ENCODE results near the gene TBC1D14.

The TBC1D14 gene

GRCh38 chr4:7023486-7023885, 113.9 kb downstream of the TBC1D14 start:
- no peak for DNase-seq (ENCODE audit: low spot score)

- no peak for DNase-seq (ENCODE audit: low spot score)
Measured at GRCh38 chr4:7023901-7024300, 114.3 kb downstream of the TBC1D14 start.

GRCh38 chr4:7024336-7024890, 114.8 kb downstream of the TBC1D14 start:
- no peak for DNase-seq (ENCODE audit: low spot score)

GRCh38 chr4:7025040-7025602, 115.5 kb downstream of the TBC1D14 start:
- DNase-seq (ENCODE audit: low spot score) = no peak

GRCh38 chr4:7026107-7026506, 116.5 kb downstream of the TBC1D14 start:
- no peak for DNase-seq (ENCODE audit: low spot score)

GRCh38 chr4:7027284-7027683, 117.7 kb downstream of the TBC1D14 start:
- no peak for DNase-seq (ENCODE audit: low spot score)

GRCh38 chr4:7027913-7028312, 118.3 kb downstream of the TBC1D14 start:
- DNase-seq (ENCODE audit: low spot score) = no peak

- DNase-seq (ENCODE audit: low spot score) = no peak
Measured at GRCh38 chr4:7029212-7029611, 119.6 kb downstream of the TBC1D14 start.

GRCh38 chr4:7029921-7030320, 120.3 kb downstream of the TBC1D14 start:
- no peak for DNase-seq (ENCODE audit: low spot score)

GRCh38 chr4:7030856-7031255, 121.2 kb downstream of the TBC1D14 start:
- DNase-seq (ENCODE audit: low spot score) = no peak

GRCh38 chr4:7031558-7032449, 122.2 kb downstream of the TBC1D14 start:
- no peak for DNase-seq (ENCODE audit: low spot score)

GRCh38 chr4:7032596-7032995, 123.0 kb downstream of the TBC1D14 start:
- DNase-seq (ENCODE audit: low spot score) = no peak

GRCh38 chr4:7034262-7035081, 124.8 kb downstream of the TBC1D14 start:
- peak; percentile 81 for DNase-seq (ENCODE audit: low spot score)

GRCh38 chr4:7037425-7037824, 127.8 kb downstream of the TBC1D14 start:
- no peak for DNase-seq (ENCODE audit: low spot score)

GRCh38 chr4:7040765-7041164, 131.1 kb downstream of the TBC1D14 start:
- no peak for DNase-seq (ENCODE audit: low spot score)

GRCh38 chr4:7041246-7041645, 131.6 kb downstream of the TBC1D14 start:
- no peak for DNase-seq (ENCODE audit: low spot score)

- peak; percentile 34 for DNase-seq (ENCODE audit: low spot score)
Measured at GRCh38 chr4:7041801-7042502, 132.3 kb downstream of the TBC1D14 start.

GRCh38 chr4:7042503-7043283, 133.1 kb downstream of the TBC1D14 start:
- peak; percentile 100 for DNase-seq (ENCODE audit: low spot score)

- DNase-seq (ENCODE audit: low spot score) = peak; percentile 66
Measured at GRCh38 chr4:7043284-7044136, 133.9 kb downstream of the TBC1D14 start, which contains the start of gene TADA2B. TADA2B (plus strand) TSS chr4:7043372; CDS start chr4:7043580, 208 bp downstream.

Data from hepatic stellate cell (primary cell).